ENCODE data around the gene IRF2BP2.

DNA sequence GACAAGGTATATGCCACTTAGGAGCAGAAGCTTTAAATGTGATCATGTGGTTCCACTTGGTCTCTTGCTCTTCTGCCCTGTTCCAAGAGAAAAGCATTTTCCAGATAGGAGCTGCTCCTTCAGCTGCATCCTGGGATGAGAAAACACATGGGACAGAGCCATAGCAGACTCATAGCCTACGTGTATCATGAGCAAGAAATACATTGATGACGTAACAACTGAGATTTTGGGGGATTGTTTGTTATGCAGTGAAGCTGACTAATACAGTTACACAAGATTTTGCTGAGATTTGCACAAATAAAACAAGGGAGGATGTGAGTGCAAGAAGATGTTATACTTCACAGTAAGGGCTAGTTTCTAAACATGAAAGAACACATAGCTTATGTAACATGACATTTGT is 36.0 kb upstream of the IRF2BP2 start:
- TF ChIP-seq EZH2 (IDR thresholded peaks at IDR 0.05; ENCODE audit: low read length, missing control alignments) (no peak), CTCF (conservative IDR thresholded peaks at IDR 0.05 in 1 of 2, IDR thresholded peaks at IDR 0.05 in 1 of 2; ENCODE audit: low read depth in 1 of 2, low read length in 2 of 2) (no peak)
